Left lung (tissue), 10 donors: ENCODE data around the gene MCC. TPM values are rescaled to one million over a fixed set of nuclear protein-coding genes. Genes with fewer than 3 reads are reported as not detected.

Source experiments
- ATAC-seq: fragments of 200-7000 bp; cut with Tn5 transposase; one replicate; pipeline ENCODE4 v1.9.1; 2020; ENCODE audit warnings: moderate library complexity
- DNase-seq, 4 donors: peaks; one replicate each; pipeline ENCODE4 v3.0.0-alpha.2; 2013 to 2020
- H3K27ac ChIP-seq, 2 donors: fragments of 200-600 bp; sonication (generic) in 1 of 2; one replicate each; pipeline versions ENCODE4 v1.5.0 to v1.8.0; 2020 to 2021
- H3K27me3 ChIP-seq, 2 donors: fragments of 200-600 bp; sonication (generic) in 1 of 2; one replicate each; pipeline versions ENCODE4 v1.5.0 to v1.8.0; 2020 to 2021
- H3K36me3 ChIP-seq, 2 donors: fragments of 200-600 bp; sonication (generic) in 1 of 2; one replicate each; pipeline versions ENCODE4 v1.5.0 to v1.8.0; 2020 to 2021
- H3K4me1 ChIP-seq, 2 donors: fragments of 200-600 bp; one replicate each; pipeline ENCODE4 v1.8.0; 2021
- H3K4me3 ChIP-seq, 2 donors: fragments of 200-600 bp; sonication (generic) in 1 of 2; one replicate each; pipeline versions ENCODE4 v1.5.0 to v1.8.0; 2020 to 2021; ENCODE audit warnings: mild to moderate bottlenecking in 1 of 2
- H3K9me3 ChIP-seq, 2 donors: fragments of 200-600 bp; sonication (generic) in 1 of 2; one replicate each; pipeline versions ENCODE4 v1.5.0 to v1.8.0; 2020 to 2021
- CTCF ChIP-seq, 2 donors: fragments of 200-600 bp; sonication (generic) in 1 of 2; IDR thresholded peaks; one replicate each; pipeline versions ENCODE4 v1.5.0 to v1.8.0; 2021; ENCODE audit warnings: antibody characterized with exemption in 2 of 2
- intact Hi-C, 2 donors: fragments of 100-400 bp; cut with DNase I; formaldehyde crosslinking; loops; one replicate each; pipeline versions ENCODE4 v1.11.2 to v1.14.2; 2022
- polyA plus RNA-seq, 6 donors: library from polyadenylated mRNA; unstranded; fragments of 120-200 nt; gene quantifications; one replicate each; pipeline ENCODE4 v1.2.1, GENCODE V29; 2013; ENCODE audit not compliant: insufficient read length in 6 of 6
- total RNA-seq, 2 donors: library from RNA; stranded (reverse); fragmentation: NEBNext Ultra II Directional; extraction: Animal tissue kit (Norgen Biotek cat#: 25700); gene quantifications; one replicate each; pipeline ENCODE4 v1.2.1, GENCODE V29; 2021
- donor health status: DM: no; HTN: yes; CAD: no.
- donor health status: DM: no; HTN: no; CAD: no.

The MCC gene
- total and polyA plus RNA-seq, 8 donors: 12.5 to 18.4 (median 16.1) TPM

- Histone ChIP-seq H3K36me3 (no peaks in the 10 kb centered on the region), H3K4me3 (no peak overlapping the region), H3K4me1 (peaks cover 0 to 4% of the 10 kb centered on the region in 2 donors), H3K9me3 (no peaks in the 10 kb centered on the region), H3K27ac (no peak overlapping the region), H3K27me3 (no peaks in the 10 kb centered on the region)
- DNase-seq (no peak), ATAC-seq (no peak)
- intact Hi-C loops: no loop called here
- TF ChIP-seq CTCF (IDR thresholded peaks at IDR 0.05): no peak
Measured at GRCh38 chr5:113219695-113220094, 268.6 kb downstream of the MCC start.

DNA sequence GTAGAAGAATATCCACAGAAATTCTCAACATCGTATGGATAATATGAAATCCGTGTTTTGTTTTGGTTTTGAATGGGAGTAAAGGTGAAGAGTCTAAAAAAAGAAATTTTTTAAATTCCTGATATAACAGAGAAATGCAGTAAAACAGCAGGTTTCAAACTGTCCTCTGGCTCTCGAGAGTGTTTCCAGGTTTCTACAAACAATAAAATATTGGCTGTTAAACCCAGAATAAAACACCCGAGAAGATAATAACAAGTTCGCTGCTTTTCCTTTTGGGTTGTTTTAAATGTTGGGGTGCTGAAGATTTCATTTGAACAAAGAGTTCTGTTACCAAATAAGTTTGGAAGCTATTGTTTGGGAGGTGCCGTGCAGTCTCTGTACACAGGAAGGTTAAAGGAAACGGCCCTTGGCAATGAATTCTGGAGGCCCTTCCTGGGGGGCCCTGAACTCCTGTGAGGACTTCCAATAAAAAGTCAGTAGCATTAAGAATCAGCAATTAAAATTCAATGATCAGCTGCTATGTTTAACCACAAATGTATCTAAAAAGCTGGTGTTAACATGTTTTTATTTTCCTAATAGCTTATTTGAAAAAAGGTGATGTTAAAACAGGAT, 269.2 kb downstream of the MCC start:
- Histone ChIP-seq H3K27me3 (no peaks in the 10 kb centered on the region), H3K27ac (no peak overlapping the region), H3K9me3 (no peaks in the 10 kb centered on the region), H3K4me1 (peaks cover 0 to 4% of the 10 kb centered on the region in 2 donors), H3K4me3 (no peak overlapping the region), H3K36me3 (no peaks in the 10 kb centered on the region)
- no peak for TF ChIP-seq CTCF (IDR thresholded peaks at IDR 0.05)
- ATAC-seq (no peak), DNase-seq (no peak)
- intact Hi-C loops: no loop called here

- ATAC-seq: no peak
- no peak for TF ChIP-seq CTCF (IDR thresholded peaks at IDR 0.05)
- intact Hi-C loops: no loop called here
- H3K27ac ChIP-seq: peak overlapping the region in 1 of 2 donors; percentile 35
- no peaks in the 10 kb centered on the region for H3K9me3 ChIP-seq
- no peaks in the 10 kb centered on the region for H3K27me3 ChIP-seq
- no peak for DNase-seq
- peaks cover 0 to 4% of the 10 kb centered on the region in 2 donors for H3K4me1 ChIP-seq
- no peaks in the 10 kb centered on the region for H3K36me3 ChIP-seq
- no peak overlapping the region for H3K4me3 ChIP-seq
Measured at GRCh38 chr5:113218200-113218599, 270.1 kb downstream of the MCC start.

- no peak for ATAC-seq
- DNase-seq: no peak
- no peak for TF ChIP-seq CTCF (IDR thresholded peaks at IDR 0.05)
Measured at GRCh38 chr5:113217619-113218184, 270.6 kb downstream of the MCC start.

GRCh38 chr5:113216545-113216944, 271.7 kb downstream of the MCC start:
- TF ChIP-seq CTCF (IDR thresholded peaks at IDR 0.05): no peak
- Histone ChIP-seq H3K36me3 (no peaks in the 10 kb centered on the region), H3K27ac (no peak overlapping the region), H3K4me1 (peaks cover 0 to 4% of the 10 kb centered on the region in 2 donors), H3K4me3 (no peak overlapping the region), H3K9me3 (no peaks in the 10 kb centered on the region), H3K27me3 (no peaks in the 10 kb centered on the region)
- DNase-seq (no peak), ATAC-seq (no peak)
- intact Hi-C loops: no loop called here

More at GRCh38 chr5:113217619-113218184, 270.6 kb downstream of the MCC start:
- no peaks in the 10 kb centered on the region for H3K9me3 ChIP-seq
- H3K4me1 ChIP-seq: peaks cover 0 to 4% of the 10 kb centered on the region in 2 donors
- H3K4me3 ChIP-seq: no peak overlapping the region
- H3K27ac ChIP-seq: no peak overlapping the region
- no peaks in the 10 kb centered on the region for H3K27me3 ChIP-seq
- intact Hi-C loops: no loop called here
- H3K36me3 ChIP-seq: no peaks in the 10 kb centered on the region
